ENCODE results near the gene CYFIP2. TPM values are rescaled to one million over a fixed set of nuclear protein-coding genes. Genes with fewer than 3 reads are reported as not detected.

The CYFIP2 gene
- total and polyA plus RNA-seq, 4 donors, result 24.9 to 46.3 (median 37.0) TPM

- Histone ChIP-seq H3K9ac (ENCODE audit: insufficient read depth in 1 of 2, low read length in 2 of 2) (no peak overlapping the region), H3K4me3 (no peak overlapping the region), H3K36me3 (ENCODE audit: control insufficient read depth in 4 of 4, insufficient read depth in 4 of 4, low read length in 4 of 4) (peaks cover 0 to 4% (median 0%) of the 10 kb centered on the region in 4 donors), H3K4me1 (ENCODE audit: control insufficient read depth in 5 of 5, insufficient read depth in 5 of 5, low read length in 5 of 5) (peaks cover 0 to 6% (median 1%) of the 10 kb centered on the region in 5 donors), H3K27me3 (ENCODE audit: control insufficient read depth in 3 of 3, insufficient read depth in 3 of 3, low read length in 2 of 3) (no peaks in the 10 kb centered on the region), H3K9me3 (ENCODE audit: control insufficient read depth in 4 of 4, insufficient read depth in 3 of 4, low read length in 3 of 4) (no peaks in the 10 kb centered on the region), H3K27ac (ENCODE audit: low read depth in 1 of 2, low read length in 1 of 2) (no peak overlapping the region)
- TF ChIP-seq CTCF (IDR thresholded peaks at IDR 0.05; ENCODE audit: control extremely low read depth, extremely low read depth), result no peak
- ATAC-seq (ENCODE audit: insufficient read depth, low FRiP score), result no peak
- no peak for DNase-seq
These were observed 122.3 kb downstream of the CYFIP2 start for GRCh38 chr5:157388111-157388710.

- Histone ChIP-seq H3K9ac (ENCODE audit: insufficient read depth in 1 of 2, low read length in 2 of 2) (no peak overlapping the region), H3K36me3 (ENCODE audit: control insufficient read depth in 4 of 4, insufficient read depth in 4 of 4, low read length in 4 of 4) (peaks cover 0 to 4% (median 0%) of the 10 kb centered on the region in 4 donors), H3K27me3 (ENCODE audit: control insufficient read depth in 3 of 3, insufficient read depth in 3 of 3, low read length in 2 of 3) (no peaks in the 10 kb centered on the region), H3K4me1 (ENCODE audit: control insufficient read depth in 5 of 5, insufficient read depth in 5 of 5, low read length in 5 of 5) (peaks cover 0 to 6% (median 1%) of the 10 kb centered on the region in 5 donors), H3K9me3 (ENCODE audit: control insufficient read depth in 4 of 4, insufficient read depth in 3 of 4, low read length in 3 of 4) (no peaks in the 10 kb centered on the region), H3K4me3 (no peak overlapping the region), H3K27ac (ENCODE audit: low read depth in 1 of 2, low read length in 1 of 2) (no peak overlapping the region)
- no peak for TF ChIP-seq CTCF (IDR thresholded peaks at IDR 0.05; ENCODE audit: control extremely low read depth, extremely low read depth)
- DNase-seq (no peak), ATAC-seq (ENCODE audit: insufficient read depth, low FRiP score) (no peak)
- 97 to 99% methylated on average over 17 of the region's 17 CpGs for WGBS, 2 donors
These were observed 123.2 kb downstream of the CYFIP2 start for GRCh38 chr5:157389103-157389502.

- WGBS, 2 donors, result 66 to 83% methylated on average over 5 of the region's 5 CpGs
- H3K27me3 ChIP-seq (ENCODE audit: control insufficient read depth in 3 of 3, insufficient read depth in 3 of 3, low read length in 2 of 3), result no peaks in the 10 kb centered on the region
- no peak for DNase-seq
- peaks cover 0 to 4% (median 0%) of the 10 kb centered on the region in 4 donors for H3K36me3 ChIP-seq (ENCODE audit: control insufficient read depth in 4 of 4, insufficient read depth in 4 of 4, low read length in 4 of 4)
- H3K9ac ChIP-seq (ENCODE audit: insufficient read depth in 1 of 2, low read length in 2 of 2), result no peak overlapping the region
- no peak overlapping the region for H3K27ac ChIP-seq (ENCODE audit: low read depth in 1 of 2, low read length in 1 of 2)
- TF ChIP-seq CTCF (IDR thresholded peaks at IDR 0.05; ENCODE audit: control extremely low read depth, extremely low read depth), result no peak
- H3K4me3 ChIP-seq, result no peak overlapping the region
- no peaks in the 10 kb centered on the region for H3K9me3 ChIP-seq (ENCODE audit: control insufficient read depth in 4 of 4, insufficient read depth in 3 of 4, low read length in 3 of 4)
- no peak for ATAC-seq (ENCODE audit: insufficient read depth, low FRiP score)
- H3K4me1 ChIP-seq (ENCODE audit: control insufficient read depth in 5 of 5, insufficient read depth in 5 of 5, low read length in 5 of 5), result peaks cover 0 to 6% (median 1%) of the 10 kb centered on the region in 5 donors
These were observed 124.2 kb downstream of the CYFIP2 start for GRCh38 chr5:157390133-157390532.

Measured in lung (tissue), 12 donors.